NK-92 (cell line): Measurements from ENCODE around the gene TANK.

Experiments used
- DNase-seq: peaks from one replicate; lab custom pipeline; 2025; ENCODE audit not compliant: unreplicated experiment; lab: John Stamatoyannopoulos, UW

The TANK gene

GRCh38 chr2:161133366-161133765 is 26.9 kb upstream of the TANK start:
- no peak for DNase-seq

- no peak for DNase-seq
These were observed 25.4 kb upstream of the TANK start for GRCh38 chr2:161134547-161135518.

- DNase-seq = no peak
These were observed 24.2 kb upstream of the TANK start for GRCh38 chr2:161135951-161136593.

- DNase-seq = no peak
These were observed 23.4 kb upstream of the TANK start for GRCh38 chr2:161136696-161137324.

- no peak for DNase-seq
These were observed 21.8 kb upstream of the TANK start for GRCh38 chr2:161138429-161138828.

GRCh38 chr2:161139098-161139987 is 20.9 kb upstream of the TANK start:
- no peak for DNase-seq

GRCh38 chr2:161141033-161141432 is 19.2 kb upstream of the TANK start:
- DNase-seq = no peak

GRCh38 chr2:161146209-161146775 is 13.9 kb upstream of the TANK start:
- no peak for DNase-seq

GRCh38 chr2:161146996-161147395 is 13.2 kb upstream of the TANK start:
- DNase-seq = no peak

- DNase-seq = no peak
These were observed 12.4 kb upstream of the TANK start for GRCh38 chr2:161147856-161148255.

- no peak for DNase-seq
These were observed 9.5 kb upstream of the TANK start for GRCh38 chr2:161150704-161151103.

GRCh38 chr2:161152302-161152701 is 7.9 kb upstream of the TANK start:
- DNase-seq = no peak

- DNase-seq = no peak
These were observed 1.3 kb upstream of the TANK start for GRCh38 chr2:161158882-161159281.

- DNase-seq = no peak
These were observed 587 bp upstream of the TANK start for GRCh38 chr2:161159456-161160225.

- no peak for DNase-seq
These were observed 962 bp downstream of the TANK start for GRCh38 chr2:161161074-161161706.

- DNase-seq = no peak
These were observed 3.2 kb downstream of the TANK start for GRCh38 chr2:161163440-161163839.

- DNase-seq = no peak
These were observed 3.9 kb downstream of the TANK start for GRCh38 chr2:161164161-161164560.

GRCh38 chr2:161165266-161165665 is 5.0 kb downstream of the TANK start:
- no peak for DNase-seq

GRCh38 chr2:161165811-161166210 is 5.6 kb downstream of the TANK start:
- DNase-seq = no peak
